KBM-7 (cell line): ENCODE data around the gene TADA2B.

ENCODE experiments used
- DNase-seq: peaks from one replicate; pipeline ENCODE4 v3.0.0-alpha.2; 2015
- in situ Hi-C: fragments of 300-500 bp; cut with MboI; formaldehyde crosslinking; loops from 2 replicates; pipeline ENCODE4 v1.14.3; 2020; ENCODE audit warnings: low sequenced_read_pairs, low pct_unique_long_range_greater_than_20kb, mixed read lengths

TADA2B gene

GRCh38 chr4:7031558-7032449 lies 11.4 kb upstream of the TADA2B start:
- in situ Hi-C loops = no loop called here
- DNase-seq = no peak

DNA sequence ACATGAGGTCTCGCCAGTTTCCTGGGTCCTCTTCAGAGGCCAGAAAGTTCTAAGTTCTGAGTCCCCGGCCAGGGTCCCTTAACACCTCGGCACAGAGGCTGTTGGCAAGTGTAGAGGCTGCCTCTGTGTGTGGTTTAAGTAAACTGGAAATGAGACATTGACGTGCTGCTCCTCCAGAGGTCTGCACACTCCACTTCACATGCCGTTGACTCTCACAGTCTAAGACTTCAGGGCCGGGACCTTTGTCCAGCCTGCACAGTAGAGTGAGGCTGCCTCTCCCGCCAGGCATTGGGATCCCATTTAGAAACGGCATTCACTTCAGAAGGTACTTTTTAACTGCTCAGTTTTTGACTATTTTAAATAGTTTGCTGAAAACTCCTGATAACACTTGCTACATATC lies 10.6 kb upstream of the TADA2B start:
- no peak for DNase-seq
- in situ Hi-C loops = no loop called here

GRCh38 chr4:7034262-7035081 lies 8.7 kb upstream of the TADA2B start:
- in situ Hi-C loops = no loop called here
- DNase-seq = no peak

DNA sequence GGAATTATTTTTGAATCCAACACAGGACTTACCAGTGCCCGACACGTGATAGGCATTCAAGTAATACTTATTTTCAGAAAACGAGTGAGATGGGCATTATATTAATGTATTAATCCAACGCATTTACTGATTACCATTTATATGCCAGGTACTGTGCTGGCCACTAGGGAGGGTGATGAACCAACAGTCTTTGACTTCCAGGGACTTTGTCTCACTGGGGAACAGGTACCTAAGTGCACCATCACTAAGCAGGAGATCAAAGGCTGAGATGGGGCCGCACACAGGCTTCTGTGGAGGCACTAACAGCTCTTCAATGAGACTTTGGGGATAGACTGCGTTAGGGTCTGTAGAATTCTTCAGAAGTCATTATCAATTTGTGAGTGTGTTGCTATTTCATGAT lies 5.7 kb upstream of the TADA2B start:
- in situ Hi-C loops = no loop called here
- DNase-seq = no peak

- DNase-seq = no peak
- in situ Hi-C loops = no loop called here
These were observed 2.4 kb upstream of the TADA2B start for GRCh38 chr4:7040765-7041164.

GRCh38 chr4:7041246-7041645 lies 1.9 kb upstream of the TADA2B start:
- DNase-seq = no peak
- in situ Hi-C loops = no loop called here

DNA sequence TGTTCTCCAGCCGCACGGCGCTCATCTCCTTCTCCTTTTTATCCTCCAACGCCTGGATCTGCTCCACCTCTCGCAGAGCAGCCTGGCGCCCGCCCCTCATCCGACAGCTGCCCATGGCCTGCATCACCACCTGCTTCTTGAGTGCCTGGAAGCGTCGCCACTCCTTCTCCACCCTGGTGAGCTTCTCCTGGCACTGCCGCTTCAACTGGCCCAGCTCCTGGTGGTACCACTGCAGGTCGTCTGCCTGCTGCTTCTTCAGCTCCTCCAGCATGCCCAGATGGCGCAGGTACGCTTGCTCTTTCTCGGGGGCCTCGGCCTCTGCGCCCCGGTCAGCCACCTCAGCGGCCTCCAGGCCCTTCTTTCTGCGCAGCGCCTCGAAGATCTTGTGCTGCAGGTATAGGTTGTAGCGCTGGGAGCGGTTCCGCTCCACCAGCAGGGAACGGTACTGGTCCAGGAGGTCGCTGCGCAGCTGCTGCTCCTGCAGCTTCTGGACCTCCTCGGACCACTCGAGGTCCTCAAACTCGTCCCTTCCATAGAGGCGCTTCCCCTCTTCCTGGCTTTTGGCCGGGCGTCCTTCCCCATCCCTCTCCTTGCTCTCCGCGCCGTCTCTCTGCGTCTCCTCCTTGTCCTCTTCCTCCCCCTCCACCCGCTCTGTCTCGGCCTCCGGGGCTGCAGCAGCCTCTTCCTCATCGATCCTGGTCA lies 1.2 kb upstream of the TADA2B start:
- in situ Hi-C loops = no loop called here
- no peak for DNase-seq

GRCh38 chr4:7042503-7043283 lies 479 bp upstream of the TADA2B start:
- peak; percentile 98 for DNase-seq
- in situ Hi-C loops = no loop called here

GRCh38 chr4:7044137-7044930 lies 1.2 kb downstream of the TADA2B start:
- no peak for DNase-seq
- in situ Hi-C loops = no loop called here

GRCh38 chr4:7045553-7045952 lies 2.4 kb downstream of the TADA2B start:
- DNase-seq = no peak
- in situ Hi-C loops = no loop called here

DNA sequence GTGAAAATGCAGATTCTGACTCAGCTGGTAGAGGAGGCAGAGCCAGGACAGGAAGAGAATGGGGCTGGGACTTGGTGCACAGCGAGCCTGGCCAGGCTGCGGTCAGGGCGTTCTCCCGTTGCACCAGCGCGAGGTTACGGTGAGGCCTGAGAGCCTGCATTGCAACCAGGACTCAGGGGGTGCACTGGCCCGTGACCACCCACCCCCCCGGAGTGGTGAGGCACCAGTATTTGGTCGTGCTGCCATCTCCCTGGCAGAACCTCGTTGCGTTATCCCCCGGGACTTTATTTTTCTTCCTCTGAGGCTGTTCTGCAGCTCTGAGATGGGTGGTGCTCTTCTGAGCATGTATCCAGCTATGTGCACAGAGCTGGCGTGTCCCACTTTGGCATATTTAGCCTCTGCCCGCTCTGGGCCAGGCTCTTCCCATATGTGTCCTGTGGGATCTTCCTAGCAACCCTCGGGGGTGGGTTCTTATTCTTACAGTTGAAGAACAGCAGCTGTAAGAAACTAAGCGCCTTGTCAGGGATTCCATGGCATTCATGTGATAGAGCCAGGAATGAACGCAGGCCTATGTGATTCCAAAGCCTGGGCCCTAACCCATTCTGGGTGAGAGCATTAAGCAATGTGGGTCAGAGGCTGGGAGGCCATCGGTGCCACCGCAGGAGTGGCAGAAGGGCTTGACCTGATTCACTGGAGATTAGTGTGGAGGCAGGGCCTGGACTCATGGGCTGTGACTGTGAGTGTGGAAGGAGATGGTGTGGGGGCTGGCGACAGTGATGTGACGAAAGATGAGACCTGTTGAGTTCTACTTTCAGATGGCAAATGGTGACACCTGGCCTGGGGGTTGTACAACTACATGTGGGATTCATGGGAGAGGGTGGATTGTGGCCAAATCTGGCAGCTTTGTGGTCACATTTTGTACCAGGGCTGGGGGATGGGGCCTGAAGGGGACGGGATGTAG lies 3.1 kb downstream of the TADA2B start:
- DNase-seq = no peak
- in situ Hi-C loops = no loop called here

- no peak for DNase-seq
- in situ Hi-C loops = no loop called here
These were observed 3.8 kb downstream of the TADA2B start for GRCh38 chr4:7046971-7047370.

GRCh38 chr4:7048642-7049041 lies 5.5 kb downstream of the TADA2B start:
- in situ Hi-C loops = no loop called here
- no peak for DNase-seq

DNA sequence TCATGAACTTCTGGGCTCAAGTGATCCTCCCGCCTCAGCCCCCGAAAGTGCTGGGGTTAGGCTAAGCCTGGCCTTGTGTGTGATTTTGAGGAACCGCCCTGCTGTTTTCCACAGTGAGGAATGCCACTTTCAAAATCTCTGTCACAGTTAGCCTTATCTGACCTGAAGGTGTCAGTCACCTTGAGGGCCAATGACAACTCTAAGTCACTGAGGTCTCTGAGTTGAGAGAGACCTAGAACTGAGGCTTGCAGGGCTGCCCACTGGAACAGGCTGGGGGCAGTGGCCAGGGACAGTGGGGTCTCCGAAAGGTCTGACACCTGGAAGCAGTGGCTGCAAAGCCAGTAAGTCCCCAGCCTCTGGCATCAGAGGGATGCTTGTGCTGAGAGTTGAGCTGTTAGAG lies 6.1 kb downstream of the TADA2B start:
- in situ Hi-C loops = no loop called here
- no peak for DNase-seq

- in situ Hi-C loops = no loop called here
- no peak for DNase-seq
These were observed 6.6 kb downstream of the TADA2B start for GRCh38 chr4:7049739-7050138.

DNA sequence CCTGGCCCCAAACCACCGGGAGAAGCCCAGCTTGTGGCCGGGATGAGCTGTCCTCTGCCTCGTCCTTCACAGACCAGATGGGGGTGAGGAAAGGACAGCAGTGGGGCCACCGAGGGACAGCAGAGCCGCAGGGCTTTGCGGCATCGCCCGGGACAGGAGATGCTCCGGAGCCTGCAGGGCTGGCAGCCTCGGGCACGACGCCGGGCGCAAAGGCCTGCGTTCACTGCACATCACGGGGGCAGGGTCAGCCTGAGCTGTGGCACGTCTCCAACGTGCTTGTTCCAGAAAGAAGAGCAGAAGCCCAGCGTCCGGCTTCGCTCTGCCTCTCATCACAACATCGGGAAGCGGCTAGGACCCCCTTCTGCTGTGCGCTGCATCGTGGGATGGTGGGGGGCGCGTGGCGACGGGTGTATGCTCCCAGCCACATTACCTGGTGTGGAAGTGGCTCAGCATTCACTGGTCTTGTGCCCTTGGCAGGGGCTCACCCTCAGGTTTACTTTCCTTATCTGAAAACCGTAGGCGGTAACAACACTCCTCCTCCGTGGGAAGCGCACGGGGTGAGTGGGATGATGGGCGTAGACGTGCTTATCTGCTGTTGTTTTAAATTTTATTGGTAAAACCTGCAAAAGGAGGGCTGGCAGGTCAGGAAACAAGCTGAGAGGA lies 7.4 kb downstream of the TADA2B start:
- in situ Hi-C loops = no loop called here
- no peak for DNase-seq

DNA sequence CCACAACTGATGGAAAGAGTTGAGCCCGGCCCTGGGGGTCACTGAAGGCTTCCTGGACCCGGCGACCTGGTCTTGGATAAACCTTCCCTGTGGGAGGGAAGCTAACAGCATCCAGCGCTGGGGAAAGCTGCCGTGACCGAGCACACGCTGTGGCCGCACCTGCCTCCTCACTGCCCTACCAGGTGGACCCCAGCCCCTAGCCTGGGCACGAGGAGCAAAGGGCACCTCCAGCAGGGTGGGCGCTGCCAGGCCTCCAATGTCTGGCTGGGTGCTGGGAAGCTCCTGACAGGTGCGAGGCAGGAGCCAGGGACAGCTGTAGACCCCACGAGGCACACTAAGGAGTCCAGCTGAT lies 7.9 kb downstream of the TADA2B start:
- in situ Hi-C loops = no loop called here
- DNase-seq = no peak
